Right cardiac atrium (tissue), 5 donors: ENCODE measurements around the gene RHOF. TPM values are rescaled to one million over a fixed set of nuclear protein-coding genes. Genes with fewer than 3 reads are reported as not detected.
A peak's percentile ranks its signal among the peaks of the same experiment; 100 is the strongest.

Experiments used
- ATAC-seq, 2 donors: fragments of 200-7000 bp; cut with Tn5 transposase; one replicate each; pipeline versions ENCODE4 v1.8.0 to v1.9.1; 2020; ENCODE audit warnings: moderate library complexity in 2 of 2, mild to moderate bottlenecking in 1 of 2
- DNase-seq, 3 donors: peaks; one replicate each; pipeline ENCODE4 v3.0.0-alpha.2; 2020
- H3K27ac ChIP-seq: one replicate; pipeline ENCODE4 v1.5.1; 2013; ENCODE audit warnings: mild to moderate bottlenecking, low read length, control low read depth, moderate library complexity
- H3K27me3 ChIP-seq: one replicate; pipeline ENCODE4 v1.6.1; 2013; ENCODE audit not compliant: control insufficient read depth, insufficient read depth
- H3K4me1 ChIP-seq: one replicate; pipeline ENCODE4 v1.6.1; 2013; ENCODE audit warnings: low read length; ENCODE audit not compliant: control insufficient read depth, insufficient read depth
- H3K4me3 ChIP-seq: one replicate; pipeline ENCODE4 v1.5.1; 2013; ENCODE audit warnings: low read length, control low read depth
- H3K9me3 ChIP-seq: one replicate; pipeline ENCODE4 v1.6.1; 2013; ENCODE audit warnings: low read length; ENCODE audit not compliant: control insufficient read depth
- WGBS: extraction: QIAGEN DNeasy Blood & Tissue Kit; methylation state at CpG from one replicate; pipeline ENCODE4 v1.1.7; 2013; 5-methylcytosine and 5-hydroxymethylcytosine counted together
- intact Hi-C, 4 donors: fragments of 100-400 bp; cut with DNase I; formaldehyde crosslinking; loops; one replicate each; pipeline versions ENCODE4 v1.11.0 to v1.14.0; 2022 to 2023
- polyA plus RNA-seq: library from polyadenylated mRNA; stranded (reverse); fragments of 200-250 nt; gene quantifications from one replicate; pipeline ENCODE4 v1.2.3, GENCODE V29; 2013
- total RNA-seq, 4 donors: library from RNA; stranded (reverse); fragmentation: NEBNext Ultra II Directional; extraction: Animal tissue kit (Norgen Biotek cat#: 25700); gene quantifications; one replicate each; pipeline ENCODE4 v1.2.1, GENCODE V29; 2021
- donor health status: healthy with polysubstance abuse.
- donor health status: DM: no; HTN: yes; CAD: no.
- donor health status: DM: no; HTN: no; CAD: no.
- donor health status: DM: no; HTN: yes; CAD: no; lungs with severe emphysema.
- donor health status: DM: yes; HTN: yes; CAD: no.

RHOF gene
- total and polyA plus RNA-seq, 5 donors = 11.2 to 23.3 (median 21.7) TPM

DNA sequence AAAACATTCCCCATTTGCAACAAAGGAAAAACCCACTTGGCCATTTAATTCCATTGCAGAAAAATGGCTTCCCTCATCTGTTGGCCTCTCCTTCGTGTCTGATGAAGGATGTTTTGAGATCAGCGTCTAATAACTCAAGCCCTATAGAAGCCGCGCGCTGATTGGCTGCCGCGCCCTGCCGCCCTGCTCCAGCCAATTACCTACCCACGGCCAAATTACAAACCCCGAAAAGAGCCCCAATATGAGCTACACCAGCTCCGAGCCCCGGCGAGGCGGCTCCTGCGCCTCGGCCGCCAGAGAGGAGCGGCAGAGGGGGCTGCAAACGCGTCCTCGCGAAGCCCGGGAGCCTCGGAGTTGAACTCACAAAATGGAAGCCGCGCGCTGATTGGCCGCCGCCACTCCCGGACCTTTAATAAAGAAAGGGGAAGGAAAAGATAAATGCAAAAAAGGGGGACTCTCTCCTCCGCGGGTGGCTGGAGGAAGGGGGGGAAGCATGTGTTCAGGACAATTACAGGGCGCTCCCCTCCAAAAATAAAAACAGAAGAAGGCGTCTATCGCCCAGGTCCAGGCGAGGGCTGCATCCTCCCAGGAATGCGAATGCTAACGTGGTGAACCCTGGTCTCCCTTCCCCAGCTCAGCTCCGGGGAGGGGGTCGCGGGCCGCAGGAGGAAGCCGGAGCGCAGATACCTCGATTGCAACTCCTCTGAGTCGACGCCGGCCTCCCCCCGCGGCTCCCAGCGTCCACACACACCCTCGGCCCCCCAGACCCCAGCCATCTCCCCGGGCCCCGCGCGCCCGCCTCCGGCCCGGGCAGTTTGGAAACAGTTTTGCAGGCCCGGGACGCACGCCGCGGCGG is 9.6 kb upstream of the RHOF start:
- intact Hi-C loops = no loop called here
- under 1% methylated on average over 65 of the region's 65 CpGs for WGBS
- H3K4me1 ChIP-seq = peaks cover 11% of the 10 kb centered on the region

DNA sequence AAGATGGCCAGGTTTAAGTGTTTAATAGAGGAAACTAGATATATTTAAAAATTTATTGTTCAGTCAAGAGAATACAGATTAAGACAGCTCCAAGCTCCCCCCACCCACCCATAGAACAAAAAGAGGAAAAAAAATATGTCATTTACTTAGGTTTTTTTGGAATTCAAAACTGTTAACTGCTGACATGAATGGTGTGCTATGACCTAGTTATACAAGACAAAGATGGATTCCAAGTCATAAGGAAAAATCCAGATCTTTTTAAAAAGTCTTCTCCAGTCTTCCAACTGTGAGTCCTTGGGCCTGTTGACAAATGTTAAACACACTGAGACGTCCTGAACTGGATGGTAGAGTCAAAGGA is 9.0 kb upstream of the RHOF start:
- Histone ChIP-seq H3K4me1 (peaks cover 14% of the 10 kb centered on the region), H3K9me3 (no peaks in the 10 kb centered on the region), H3K27ac (peak overlapping the region; percentile 99), H3K27me3 (no peaks in the 10 kb centered on the region), H3K4me3 (peak overlapping the region; percentile 97)
- no peak for DNase-seq
- ATAC-seq = no peak
- intact Hi-C loops = no loop called here
- 0% methylated on average over 1 of the region's 1 CpG for WGBS

More for the DNA sequence above, 9.6 kb upstream of the RHOF start:
- Histone ChIP-seq H3K9me3 (no peaks in the 10 kb centered on the region), H3K27ac (peak overlapping the region; percentile 99), H3K4me3 (peak overlapping the region; percentile 97), H3K27me3 (no peaks in the 10 kb centered on the region)
- DNase-seq = peak; percentile 89 to 96 (median 96)
- ATAC-seq = peak; percentile 45 to 55

- no peaks in the 10 kb centered on the region for H3K9me3 ChIP-seq
- no peaks in the 10 kb centered on the region for H3K27me3 ChIP-seq
- ATAC-seq (no peak), DNase-seq (no peak)
- intact Hi-C loops = no loop called here
- H3K4me3 ChIP-seq = peak overlapping the region; percentile 97
- H3K4me1 ChIP-seq = peaks cover 14% of the 10 kb centered on the region
- 2% methylated on average over 18 of the region's 18 CpGs for WGBS
- peak overlapping the region; percentile 100 for H3K27ac ChIP-seq
Measured at GRCh38 chr12:121801595-121802484, 8.4 kb upstream of the RHOF start.

DNA sequence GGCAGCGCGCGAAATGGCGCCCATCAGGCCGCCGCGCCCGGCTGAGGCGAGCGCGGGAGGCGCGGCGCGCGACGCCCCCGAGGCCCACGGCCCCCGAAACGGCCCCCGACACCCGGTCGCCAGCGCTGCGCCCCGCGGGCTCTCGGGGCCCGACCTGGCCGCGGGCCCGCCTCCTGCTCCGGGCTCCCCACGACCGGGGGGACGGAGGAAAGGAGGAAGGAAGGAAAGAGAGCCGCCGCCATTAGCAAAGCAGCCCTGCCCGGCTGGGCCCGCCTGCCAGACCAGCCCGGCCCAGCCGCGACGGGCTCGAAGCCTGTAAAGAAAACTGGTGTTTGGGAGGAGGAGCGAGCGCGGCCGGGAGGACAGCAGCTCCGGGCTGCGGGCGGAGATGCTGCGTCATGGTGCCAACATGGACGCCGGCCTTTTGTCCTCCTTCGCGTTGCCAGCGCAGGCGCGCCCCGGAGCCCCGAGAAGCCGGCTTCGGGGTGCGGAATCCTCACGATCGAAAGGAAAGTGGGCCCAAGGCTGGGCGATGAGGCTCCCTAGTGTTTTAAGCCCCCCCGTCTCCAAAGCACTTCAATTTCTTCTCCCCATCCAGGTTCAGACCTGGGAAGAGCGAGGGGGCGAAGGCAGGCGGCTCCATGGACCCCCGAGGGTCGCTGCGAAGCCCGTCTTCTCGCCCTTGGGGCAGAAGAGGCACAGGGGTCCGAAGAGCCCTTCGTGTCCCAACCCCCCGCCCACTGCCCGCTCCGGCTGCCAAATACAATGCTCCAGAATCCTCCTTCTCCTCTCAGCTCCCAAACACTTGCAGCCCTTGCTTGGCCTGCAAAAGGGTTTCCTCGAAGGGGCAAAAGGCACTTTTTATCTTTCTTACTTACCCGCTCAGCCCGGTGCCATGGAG is 7.5 kb upstream of the RHOF start:
- peak in 1 of 2 donors; percentile 2 for ATAC-seq

GRCh38 chr12:121799842-121800693 is 6.6 kb upstream of the RHOF start:
- intact Hi-C loops = loop anchor here in 3 of 4 donors (5.0 kb wide), 2 partner anchors 87 to 92 kb away; partner anchors contain the start of gene PSMD9 (in 2 of the 3)
- Histone ChIP-seq H3K4me3 (peak overlapping the region; percentile 97), H3K9me3 (no peaks in the 10 kb centered on the region), H3K27me3 (no peaks in the 10 kb centered on the region), H3K27ac (peak overlapping the region; percentile 100), H3K4me1 (peaks cover 7% of the 10 kb centered on the region)
- ATAC-seq (peak; percentile 60 to 68), DNase-seq (peak; percentile 95 to 97 (median 97))
- WGBS = under 1% methylated on average over 84 of the region's 84 CpGs

More for the DNA sequence above, 7.5 kb upstream of the RHOF start:
- WGBS = under 1% methylated on average over 86 of the region's 86 CpGs
- intact Hi-C loops = no loop called here
- no peaks in the 10 kb centered on the region for H3K9me3 ChIP-seq
- H3K27me3 ChIP-seq = no peaks in the 10 kb centered on the region
- H3K4me1 ChIP-seq = peaks cover 10% of the 10 kb centered on the region
- H3K27ac ChIP-seq = peak overlapping the region; percentile 100
- peak overlapping the region; percentile 97 for H3K4me3 ChIP-seq
- peak; percentile 86 to 95 (median 93) for DNase-seq

DNA sequence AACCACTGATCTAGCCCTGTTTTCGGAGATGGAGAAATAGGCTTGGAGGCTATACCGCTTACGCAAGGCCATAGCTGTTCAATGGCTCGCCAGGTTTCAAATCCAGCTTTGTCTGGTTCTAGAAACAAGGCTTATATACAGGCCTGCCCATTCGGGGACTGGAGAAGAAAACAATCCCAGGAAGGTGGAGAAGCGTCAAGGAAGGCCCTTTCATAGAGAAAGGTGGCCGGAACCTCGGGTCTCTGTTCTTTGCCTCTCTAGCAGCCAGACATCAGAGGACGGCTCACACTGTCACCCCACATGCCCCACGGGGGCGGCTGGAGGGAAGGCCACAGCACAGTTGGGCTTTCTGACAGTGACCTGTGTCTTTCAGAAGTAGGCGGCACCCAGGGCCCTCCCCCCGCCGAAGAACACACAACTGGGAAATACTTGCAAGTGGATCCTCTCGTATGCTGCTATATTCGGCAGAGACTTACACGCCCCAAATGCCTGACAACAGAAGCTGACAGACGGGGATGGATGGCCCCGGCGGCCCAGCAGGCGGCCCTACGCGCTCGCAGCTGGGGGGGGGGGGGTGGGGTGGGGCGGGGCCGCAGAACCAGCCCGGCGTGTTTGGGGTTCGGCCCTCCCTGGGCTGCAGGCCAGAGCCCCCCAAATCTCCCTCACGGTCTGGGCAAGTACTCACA is 5.8 kb upstream of the RHOF start:
- intact Hi-C loops = loop anchor here in 3 of 4 donors (5.0 kb wide), 2 partner anchors 88 to 93 kb away; partner anchors contain the start of gene PSMD9 (in 2 of the 3)
- Histone ChIP-seq H3K4me1 (peaks cover 7% of the 10 kb centered on the region), H3K27me3 (no peaks in the 10 kb centered on the region), H3K27ac (peak overlapping the region; percentile 100), H3K9me3 (no peaks in the 10 kb centered on the region), H3K4me3 (peak overlapping the region; percentile 97)
- ATAC-seq (peak; percentile 7 to 20), DNase-seq (peak; percentile 77 to 89 (median 86))
- 13% methylated on average over 28 of the region's 30 CpGs for WGBS

GRCh38 chr12:121798787-121799155 is 5.3 kb upstream of the RHOF start:
- Histone ChIP-seq H3K9me3 (no peaks in the 10 kb centered on the region), H3K27ac (peak overlapping the region; percentile 85), H3K4me1 (peaks cover 7% of the 10 kb centered on the region), H3K4me3 (peak overlapping the region; percentile 12), H3K27me3 (no peaks in the 10 kb centered on the region)
- DNase-seq (no peak), ATAC-seq (no peak)
- intact Hi-C loops = loop anchor here in 3 of 4 donors (5.0 kb wide), 2 partner anchors 89 to 94 kb away; partner anchors contain the start of gene PSMD9 (in 2 of the 3)
- 56% methylated on average over 10 of the region's 10 CpGs for WGBS

- intact Hi-C loops = loop anchor here in 3 of 4 donors (2.0 to 5.0 kb wide), 3 partner anchors 13 to 94 kb away; partner anchors contain the start of gene PSMD9 (in 2 of the 3)
- H3K27me3 ChIP-seq = no peaks in the 10 kb centered on the region
- H3K27ac ChIP-seq = peak overlapping the region; percentile 85
- H3K4me1 ChIP-seq = peaks cover 7% of the 10 kb centered on the region
- DNase-seq (peak; percentile 80 to 92 (median 92)), ATAC-seq (peak in 1 of 2 donors; percentile 2)
- WGBS = 30% methylated on average over 19 of the region's 19 CpGs
- no peak overlapping the region for H3K4me3 ChIP-seq
- H3K9me3 ChIP-seq = no peaks in the 10 kb centered on the region
Measured at GRCh38 chr12:121797937-121798786, 4.7 kb upstream of the RHOF start.
